Activated CD4-positive, alpha-beta memory T cell treated with anti-CD3 and anti-CD28 coated beads for 36 hours (primary cell): ENCODE measurements around the gene FOSL1. TPM values are rescaled to one million over a fixed set of nuclear protein-coding genes. Genes with fewer than 3 reads are reported as not detected.

Source experiments
- CTCF ChIA-PET: fragments of 350-600 bp; sonication (Branson Sonifier 250); formaldehyde crosslinking; loops from one replicate; lab custom pipeline; 2021; ENCODE audit warnings: antibody characterized with exemption, inconsistent platforms; lab: Charles Lee
- POLR2A ChIA-PET: fragments of 350-600 bp; sonication (Branson Sonifier 250); formaldehyde crosslinking; loops from one replicate; lab custom pipeline; 2021; ENCODE audit warnings: antibody characterized with exemption; lab: Charles Lee
- DNase-seq: peaks from one replicate; pipeline ENCODE4 v3.0.0-alpha.2; 2020
- H3K27ac Mint-ChIP-seq: one replicate; pipeline ENCODE4 v1.8.0; 2021; ENCODE audit warnings: mixed read lengths
- H3K27me3 Mint-ChIP-seq: one replicate; pipeline ENCODE4 v1.8.0; 2021; ENCODE audit warnings: mixed read lengths
- H3K36me3 Mint-ChIP-seq: one replicate; pipeline ENCODE4 v1.8.0; 2021; ENCODE audit warnings: mixed read lengths
- H3K4me1 Mint-ChIP-seq: one replicate; pipeline ENCODE4 v1.8.0; 2021; ENCODE audit warnings: low read depth, mixed read lengths
- H3K4me3 Mint-ChIP-seq: one replicate; pipeline ENCODE4 v1.8.0; 2021; ENCODE audit warnings: mild to moderate bottlenecking, mixed read lengths
- H3K9me3 Mint-ChIP-seq: one replicate; pipeline ENCODE4 v1.8.0; 2021; ENCODE audit warnings: mixed read lengths
- intact Hi-C: fragments of 100-400 bp; cut with micrococcal nuclease; formaldehyde crosslinking; loops from one replicate; pipeline ENCODE4 v1.15.1; 2023
- total RNA-seq, 2 experiments: library from RNA; stranded (reverse); gene quantifications; one replicate each; pipeline ENCODE4 v1.2.3, GENCODE V29; 2021

The FOSL1 gene
- total RNA-seq, 2 experiments from 2014 or later = 17.1 to 17.7 TPM

- H3K27ac Mint-ChIP-seq = peak within 1 kb of the TSS; percentile 99
- no peaks in the 10 kb centered on the region for H3K27me3 Mint-ChIP-seq
- CTCF ChIA-PET = interaction anchor here (1.2 to 10.5 kb wide), 8 partner anchors 13 to 164 kb away, joined by 3 to 277 read pairs (median 22); partner anchors contain the start of genes AP5B1, BANF1, CCDC85B and CTSW
- intact Hi-C loops = loop anchor here (1.0 to 2.0 kb wide), 6 partner anchors 15 to 283 kb away; partner anchors contain the start of genes BANF1, C11orf68, DRAP1 and EFEMP2
- peak within 1 kb of the TSS; percentile 98 for H3K4me3 Mint-ChIP-seq
- peak; percentile 99 for DNase-seq
- POLR2A ChIA-PET = interaction anchor here (0.7 to 5.0 kb wide), 11 partner anchors 12 to 347 kb away, joined by 3 to 95 read pairs (median 8); partner anchors contain the start of genes CCDC85B, FIBP, PCNX3 and ZNRD2
- H3K9me3 Mint-ChIP-seq = no peaks in the 10 kb centered on the region
- peaks cover 49% of the 10 kb centered on the region for H3K4me1 Mint-ChIP-seq
- H3K36me3 Mint-ChIP-seq = peaks cover 57% of the 10 kb centered on the region
These were observed 42.1 kb downstream of the FOSL1 start, which contains the start of gene CFL1 for GRCh38 chr11:65857853-65858680. Gene CFL1, minus strand, starts transcription at chr11:65858180. Its CDS starts 81 bp downstream, at chr11:65858099.

- ChIA-PET POLR2A (interaction anchor here (2.0 to 5.0 kb wide), 5 partner anchors 13 to 243 kb away, joined by 7 to 95 read pairs (median 17); partner anchors contain the start of genes CCDC85B, FIBP and PCNX3), CTCF (interaction anchor here (1.2 to 10.5 kb wide), 3 partner anchors 30 to 145 kb away, joined by 3 to 277 read pairs (median 33); partner anchors contain the start of genes AP5B1, BANF1, CCDC85B and EIF1AD)
- Mint-ChIP-seq H3K4me1 (peaks cover 46% of the 10 kb centered on the region), H3K4me3 (peak overlapping the region; percentile 88), H3K27me3 (no peaks in the 10 kb centered on the region), H3K36me3 (peaks cover 56% of the 10 kb centered on the region), H3K9me3 (no peaks in the 10 kb centered on the region), H3K27ac (peak overlapping the region; percentile 82)
- DNase-seq = peak; percentile 70
- intact Hi-C loops = no loop called here
These were observed 42.7 kb downstream of the FOSL1 start for GRCh38 chr11:65857500-65857852.

DNA sequence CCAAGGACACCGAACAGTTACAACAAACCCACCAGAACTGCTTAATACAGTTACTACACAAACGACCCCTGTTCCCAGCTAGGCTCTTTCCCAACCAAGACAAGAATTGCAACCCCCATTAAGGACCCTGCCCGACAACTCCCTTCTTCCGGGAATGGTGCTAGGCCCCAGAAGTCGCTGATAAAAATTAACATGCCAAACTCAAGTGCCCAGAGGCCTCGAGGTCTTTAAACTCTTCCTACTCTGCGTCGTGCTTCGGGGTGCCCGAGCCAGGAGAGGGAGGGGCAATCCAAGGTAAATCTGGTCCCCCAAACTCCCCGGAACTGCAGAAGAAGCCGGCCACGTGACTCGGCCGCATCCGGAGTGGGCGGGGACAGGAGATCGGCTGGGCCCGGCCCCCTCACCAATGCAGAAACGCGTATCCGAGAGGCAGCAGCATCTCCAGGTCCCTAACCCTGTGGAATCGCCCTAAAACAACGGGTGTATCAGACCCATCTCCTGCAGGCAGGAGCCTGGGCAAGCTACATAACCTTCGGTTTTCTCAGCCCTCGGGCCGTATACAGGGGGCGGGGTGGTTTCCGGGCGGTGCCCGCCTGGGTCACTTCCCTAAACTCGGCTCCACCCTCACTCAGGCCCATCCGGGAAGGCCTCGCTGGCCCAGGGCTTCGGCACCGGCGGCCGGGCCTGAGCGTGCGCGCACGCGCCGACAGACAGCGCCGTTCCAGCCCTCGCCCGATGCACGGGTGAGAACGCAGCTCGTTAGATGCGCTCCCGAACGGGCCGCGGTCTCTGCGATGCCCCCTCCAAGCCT, 43.3 kb downstream of the FOSL1 start:
- Mint-ChIP-seq H3K27ac (peak overlapping the region; percentile 82), H3K27me3 (no peaks in the 10 kb centered on the region), H3K36me3 (peaks cover 60% of the 10 kb centered on the region), H3K4me3 (peak overlapping the region; percentile 88), H3K9me3 (peaks cover 4% of the 10 kb centered on the region), H3K4me1 (peaks cover 41% of the 10 kb centered on the region)
- ChIA-PET POLR2A (interaction anchor here (5.0 kb wide), 1 partner anchor 34 kb away, joined by 95 read pairs; the partner anchor contains the start of genes CCDC85B and FIBP), CTCF (interaction anchor here (4.4 to 10.5 kb wide), 2 partner anchors 31 to 77 kb away, joined by 33 to 277 read pairs; partner anchors contain the start of genes AP5B1, CCDC85B and FIBP)
- DNase-seq = peak; percentile 89
- intact Hi-C loops = no loop called here

- peaks cover 10% of the 10 kb centered on the region for H3K9me3 Mint-ChIP-seq
- peaks cover 33% of the 10 kb centered on the region for H3K4me1 Mint-ChIP-seq
- H3K27ac Mint-ChIP-seq = peak overlapping the region; percentile 82
- intact Hi-C loops = no loop called here
- no peaks in the 10 kb centered on the region for H3K27me3 Mint-ChIP-seq
- CTCF ChIA-PET = interaction anchor here (10.5 kb wide), 1 partner anchor 32 kb away, joined by 277 read pairs; the partner anchor contains the start of genes CCDC85B and FIBP
- peak overlapping the region; percentile 88 for H3K4me3 Mint-ChIP-seq
- H3K36me3 Mint-ChIP-seq = peaks cover 62% of the 10 kb centered on the region
- POLR2A ChIA-PET = no interaction called here
- no peak for DNase-seq
These were observed 44.2 kb downstream of the FOSL1 start for GRCh38 chr11:65855927-65856363.

DNA sequence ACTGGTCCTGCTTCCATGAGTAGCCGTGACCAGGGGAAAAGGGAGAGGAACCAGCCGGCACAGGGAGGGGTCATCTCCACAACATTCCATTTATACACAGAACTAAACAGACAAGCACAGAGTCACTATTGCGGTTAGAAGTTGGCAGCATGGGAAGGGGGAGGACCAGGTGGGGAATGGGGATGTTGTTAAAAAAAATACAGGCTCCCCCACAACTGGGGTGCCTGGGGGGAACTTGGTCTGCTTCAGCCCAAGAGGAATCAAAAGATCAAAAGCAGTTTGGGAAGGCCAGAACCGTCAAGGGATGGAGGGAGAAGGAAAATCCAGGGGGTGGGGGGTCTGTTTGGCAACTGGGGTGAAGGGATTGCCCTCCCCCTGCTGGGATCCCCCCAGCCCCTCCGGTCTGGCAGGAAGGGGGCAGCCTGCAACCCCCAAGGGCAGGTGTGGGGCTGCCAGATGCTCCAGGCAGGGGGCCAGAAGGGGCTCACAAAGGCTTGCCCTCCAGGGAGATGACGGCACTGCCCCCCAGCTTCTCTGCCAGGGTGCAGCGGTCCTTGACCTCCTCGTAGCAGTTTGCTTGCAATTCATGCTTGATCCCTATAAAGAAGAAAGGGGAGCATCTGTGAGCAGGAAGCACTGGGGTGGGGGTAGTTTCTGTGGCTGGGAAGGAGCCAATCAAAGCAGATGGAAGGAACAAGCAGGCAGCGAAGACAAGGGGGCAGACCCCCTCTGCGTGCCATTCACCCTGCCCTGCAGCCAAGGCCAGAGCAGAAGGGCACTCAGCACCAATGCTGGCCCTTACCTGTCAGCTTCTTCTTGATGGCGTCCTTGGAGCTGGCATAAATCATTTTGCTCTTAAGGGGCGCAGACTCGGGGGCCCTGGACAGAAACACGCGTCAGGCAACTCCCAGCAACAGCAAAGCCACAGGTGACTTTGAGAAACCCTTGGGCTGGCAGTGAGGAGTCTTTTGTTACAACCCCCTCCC, 45.0 kb downstream of the FOSL1 start:
- H3K36me3 Mint-ChIP-seq = peaks cover 57% of the 10 kb centered on the region
- H3K9me3 Mint-ChIP-seq = peaks cover 10% of the 10 kb centered on the region
- H3K4me3 Mint-ChIP-seq = peak overlapping the region; percentile 88
- DNase-seq = peak; percentile 4
- intact Hi-C loops = no loop called here
- CTCF ChIA-PET = interaction anchor here (10.5 kb wide), 1 partner anchor 32 kb away, joined by 277 read pairs; the partner anchor contains the start of genes CCDC85B and FIBP
- H3K27ac Mint-ChIP-seq = peak overlapping the region; percentile 58
- POLR2A ChIA-PET = no interaction called here
- H3K27me3 Mint-ChIP-seq = no peaks in the 10 kb centered on the region
- peaks cover 33% of the 10 kb centered on the region for H3K4me1 Mint-ChIP-seq

DNA sequence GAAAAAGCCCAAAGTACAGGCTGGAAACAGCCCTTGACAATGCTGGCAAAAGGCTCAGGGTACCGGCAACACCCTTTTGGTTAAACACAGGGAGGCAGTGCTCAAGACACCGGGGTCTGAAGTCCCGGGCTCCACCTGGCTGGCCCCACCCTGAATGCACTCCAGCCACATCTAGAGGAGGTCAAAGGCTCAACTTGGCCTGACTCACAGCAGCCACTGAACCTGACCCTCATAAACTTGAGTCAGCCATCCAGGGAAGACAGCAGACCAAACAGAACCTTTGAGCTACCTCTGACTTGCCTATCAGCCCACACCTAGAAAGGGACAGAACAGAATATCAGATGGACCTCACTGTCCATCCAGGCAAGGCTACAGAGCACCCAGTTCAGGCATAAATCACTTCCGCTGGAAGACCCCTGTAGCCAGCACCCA, 46.0 kb downstream of the FOSL1 start:
- peaks cover 57% of the 10 kb centered on the region for H3K36me3 Mint-ChIP-seq
- peak overlapping the region; percentile 13 for H3K27ac Mint-ChIP-seq
- no peaks in the 10 kb centered on the region for H3K27me3 Mint-ChIP-seq
- DNase-seq = peak; percentile 5
- H3K4me1 Mint-ChIP-seq = peaks cover 30% of the 10 kb centered on the region
- peaks cover 10% of the 10 kb centered on the region for H3K9me3 Mint-ChIP-seq
- POLR2A ChIA-PET = interaction anchor here (1.1 kb wide), 1 partner anchor 9 kb away, joined by 5 read pairs; no protein-coding TSS in a partner anchor
- CTCF ChIA-PET = interaction anchor here (0.9 to 3.6 kb wide), 2 partner anchors 35 to 143 kb away, joined by 3 to 33 read pairs; partner anchors contain the start of genes CCDC85B and FIBP
- intact Hi-C loops = no loop called here
- peak overlapping the region; percentile 59 for H3K4me3 Mint-ChIP-seq

GRCh38 chr11:65853246-65853979, 46.8 kb downstream of the FOSL1 start:
- no peak overlapping the region for H3K4me3 Mint-ChIP-seq
- POLR2A ChIA-PET = interaction anchor here (0.9 to 2.9 kb wide), 7 partner anchors 8 to 134 kb away, joined by 3 to 15 read pairs (median 3); partner anchors contain the start of genes CCDC85B and SNX32
- H3K27ac Mint-ChIP-seq = peak overlapping the region; percentile 5
- peaks cover 57% of the 10 kb centered on the region for H3K36me3 Mint-ChIP-seq
- H3K27me3 Mint-ChIP-seq = no peaks in the 10 kb centered on the region
- CTCF ChIA-PET = interaction anchor here (0.9 to 3.7 kb wide), 5 partner anchors 7 to 228 kb away, joined by 3 to 33 read pairs (median 14); partner anchors contain the start of genes CCDC85B, FIBP, KAT5 and MUS81
- DNase-seq = no peak
- peaks cover 10% of the 10 kb centered on the region for H3K9me3 Mint-ChIP-seq
- peaks cover 30% of the 10 kb centered on the region for H3K4me1 Mint-ChIP-seq
- intact Hi-C loops = no loop called here

GRCh38 chr11:65852508-65853245, 47.5 kb downstream of the FOSL1 start:
- Mint-ChIP-seq H3K4me3 (no peak overlapping the region), H3K9me3 (peaks cover 10% of the 10 kb centered on the region), H3K4me1 (peaks cover 30% of the 10 kb centered on the region), H3K27ac (no peak overlapping the region), H3K36me3 (peaks cover 56% of the 10 kb centered on the region), H3K27me3 (no peaks in the 10 kb centered on the region)
- ChIA-PET CTCF (interaction anchor here (1.2 to 3.7 kb wide), 5 partner anchors 8 to 227 kb away, joined by 3 to 33 read pairs (median 23); partner anchors contain the start of genes CCDC85B, FIBP, KAT5 and MUS81), POLR2A (interaction anchor here (0.9 to 2.9 kb wide), 8 partner anchors 8 to 133 kb away, joined by 3 to 15 read pairs (median 4); partner anchors contain the start of genes CCDC85B and SNX32)
- intact Hi-C loops = no loop called here
- peak; percentile 7 for DNase-seq
